Vagina (tissue), 2 donors: ENCODE measurements around the gene KAT2B.

ENCODE experiments used
- POLR2A ChIP-seq, 2 donors: fragments of 450-650 bp; IDR thresholded peaks; one replicate each; pipeline ENCODE4 v1.6.1; 2017; ENCODE audit warnings: antibody characterized with exemption in 2 of 2, mild to moderate bottlenecking in 2 of 2, moderate library complexity in 2 of 2
- POLR2AphosphoS5 ChIP-seq, 2 donors: sonication (generic); formaldehyde crosslinking; IDR thresholded peaks; one replicate each; pipeline ENCODE4 v1.9.0; 2017; ENCODE audit warnings: antibody characterized with exemption in 2 of 2, mild to moderate bottlenecking in 2 of 2, low read depth in 1 of 2; ENCODE audit not compliant: insufficient read depth in 1 of 2
- TF ChIP-seq, protein P1 (sequence below), 3 experiments: fragments of 450-650 bp in 2 of 3; fragments of 200-600 bp in 1 of 3; sonication (generic) in 1 of 3; IDR thresholded peaks; one replicate each; pipeline ENCODE4 v1.5.1; 2017 to 2019; ENCODE audit warnings: antibody characterized with exemption in 3 of 3, mild to moderate bottlenecking in 2 of 3, moderate library complexity in 2 of 3

DNA sequence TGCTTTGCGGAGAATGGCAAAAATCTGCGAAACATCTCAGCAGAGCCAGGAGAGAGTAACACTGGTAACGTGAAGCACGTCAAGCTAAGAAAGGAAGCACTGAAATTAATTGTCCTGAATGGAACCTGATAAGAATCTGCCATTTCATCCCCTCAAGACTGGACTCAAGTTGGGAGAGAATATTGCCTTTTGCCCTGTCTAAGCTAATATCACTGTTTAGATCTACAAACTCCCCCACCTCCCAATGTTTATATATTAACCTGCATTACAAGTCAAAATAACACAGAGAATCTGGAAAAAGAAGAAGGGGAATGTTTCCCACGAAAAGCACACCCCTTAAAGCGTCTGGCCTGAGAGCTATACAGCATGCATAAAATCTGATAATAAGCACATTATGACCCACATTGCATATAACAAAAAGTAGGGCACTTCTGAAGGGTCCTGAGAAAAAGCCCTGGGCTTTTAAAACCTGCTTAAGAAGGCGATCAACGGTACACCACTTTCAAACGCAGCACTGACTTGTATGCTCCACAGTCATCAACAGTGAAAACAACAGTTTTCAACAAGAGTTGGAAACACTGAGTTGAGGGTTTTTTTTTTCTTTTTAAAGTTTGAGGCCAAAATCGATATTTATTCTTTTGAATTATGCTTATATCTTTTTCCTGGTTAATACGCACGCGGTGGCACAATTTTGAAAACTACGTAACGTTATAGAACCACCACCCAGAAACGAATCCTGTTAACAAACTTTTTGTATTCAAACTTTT is 1.4 kb upstream of the KAT2B start:
- TF ChIP-seq, protein P1, sequence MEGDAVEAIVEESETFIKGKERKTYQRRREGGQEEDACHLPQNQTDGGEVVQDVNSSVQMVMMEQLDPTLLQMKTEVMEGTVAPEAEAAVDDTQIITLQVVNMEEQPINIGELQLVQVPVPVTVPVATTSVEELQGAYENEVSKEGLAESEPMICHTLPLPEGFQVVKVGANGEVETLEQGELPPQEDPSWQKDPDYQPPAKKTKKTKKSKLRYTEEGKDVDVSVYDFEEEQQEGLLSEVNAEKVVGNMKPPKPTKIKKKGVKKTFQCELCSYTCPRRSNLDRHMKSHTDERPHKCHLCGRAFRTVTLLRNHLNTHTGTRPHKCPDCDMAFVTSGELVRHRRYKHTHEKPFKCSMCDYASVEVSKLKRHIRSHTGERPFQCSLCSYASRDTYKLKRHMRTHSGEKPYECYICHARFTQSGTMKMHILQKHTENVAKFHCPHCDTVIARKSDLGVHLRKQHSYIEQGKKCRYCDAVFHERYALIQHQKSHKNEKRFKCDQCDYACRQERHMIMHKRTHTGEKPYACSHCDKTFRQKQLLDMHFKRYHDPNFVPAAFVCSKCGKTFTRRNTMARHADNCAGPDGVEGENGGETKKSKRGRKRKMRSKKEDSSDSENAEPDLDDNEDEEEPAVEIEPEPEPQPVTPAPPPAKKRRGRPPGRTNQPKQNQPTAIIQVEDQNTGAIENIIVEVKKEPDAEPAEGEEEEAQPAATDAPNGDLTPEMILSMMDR (IDR thresholded peaks at IDR 0.05): no peak
- TF ChIP-seq POLR2A (IDR thresholded peaks at IDR 0.05): no peak
- TF ChIP-seq POLR2AphosphoS5 (IDR thresholded peaks at IDR 0.05; ENCODE audit: insufficient read depth in 1 of 2, low read depth in 1 of 2): no peak
